ENCODE results near the gene UBE2E2.

UBE2E2 gene

GRCh38 chr3:23567917-23568316 is 364.8 kb downstream of the UBE2E2 start:
- in situ Hi-C loops (cut with HindIII; ENCODE audit: low sequenced_read_pairs), result no loop called here

- in situ Hi-C loops (cut with HindIII; ENCODE audit: low sequenced_read_pairs), result no loop called here
Observed at GRCh38 chr3:23573827-23574226, 370.7 kb downstream of the UBE2E2 start.

- in situ Hi-C loops (cut with HindIII; ENCODE audit: low sequenced_read_pairs), result no loop called here
Observed at GRCh38 chr3:23574822-23575315, 371.7 kb downstream of the UBE2E2 start.

DNA sequence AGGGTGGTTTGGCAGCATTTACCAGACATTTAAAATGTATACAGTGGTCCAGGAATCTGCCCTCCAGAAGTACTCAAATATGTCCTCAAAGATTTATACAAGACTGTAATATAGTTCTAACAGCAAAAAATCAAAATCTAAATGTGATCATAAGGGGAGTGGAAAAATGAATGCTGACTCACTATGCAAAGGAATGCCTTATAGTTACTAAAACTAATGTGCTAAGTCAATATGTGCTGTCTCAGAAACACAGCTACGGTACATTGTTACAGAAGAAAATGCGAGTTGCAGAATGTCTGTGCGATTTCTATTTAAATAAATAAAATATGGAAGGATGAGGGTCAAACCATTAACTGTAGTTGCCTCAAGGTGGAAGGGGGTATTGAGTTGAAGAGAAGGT is 372.6 kb downstream of the UBE2E2 start:
- in situ Hi-C loops (cut with HindIII; ENCODE audit: low sequenced_read_pairs), result no loop called here

- in situ Hi-C loops (cut with HindIII; ENCODE audit: low sequenced_read_pairs), result no loop called here
Observed at GRCh38 chr3:23576379-23576959, 373.3 kb downstream of the UBE2E2 start.

DNA sequence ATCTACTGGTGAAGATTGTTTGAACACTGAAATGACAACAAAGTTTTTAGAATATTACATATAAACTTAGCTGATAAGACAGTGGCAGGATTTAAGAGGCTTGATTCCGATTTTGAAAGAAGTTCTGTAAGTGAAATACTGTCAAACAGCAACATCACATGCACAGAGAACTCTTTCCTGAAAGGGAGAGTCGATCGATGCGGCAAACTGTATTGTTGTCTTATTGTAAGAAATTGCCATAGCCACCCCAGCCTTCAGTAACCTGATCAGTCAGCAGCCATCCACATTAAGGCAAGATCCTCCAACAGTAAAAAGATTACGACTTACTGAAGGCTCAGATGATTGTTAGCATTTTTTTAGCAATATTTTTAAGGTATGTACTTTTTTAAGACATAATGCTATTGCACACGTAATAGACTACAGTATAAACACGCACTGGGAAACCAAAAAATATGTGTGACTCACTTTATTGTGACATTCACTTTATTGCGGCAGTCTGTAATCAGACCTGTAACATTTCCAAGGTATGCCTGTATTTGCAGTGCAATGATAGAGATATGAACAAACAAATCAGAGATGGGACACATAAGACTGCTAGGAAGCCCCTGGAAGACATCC is 377.1 kb downstream of the UBE2E2 start:
- in situ Hi-C loops (cut with HindIII; ENCODE audit: low sequenced_read_pairs), result no loop called here

DNA sequence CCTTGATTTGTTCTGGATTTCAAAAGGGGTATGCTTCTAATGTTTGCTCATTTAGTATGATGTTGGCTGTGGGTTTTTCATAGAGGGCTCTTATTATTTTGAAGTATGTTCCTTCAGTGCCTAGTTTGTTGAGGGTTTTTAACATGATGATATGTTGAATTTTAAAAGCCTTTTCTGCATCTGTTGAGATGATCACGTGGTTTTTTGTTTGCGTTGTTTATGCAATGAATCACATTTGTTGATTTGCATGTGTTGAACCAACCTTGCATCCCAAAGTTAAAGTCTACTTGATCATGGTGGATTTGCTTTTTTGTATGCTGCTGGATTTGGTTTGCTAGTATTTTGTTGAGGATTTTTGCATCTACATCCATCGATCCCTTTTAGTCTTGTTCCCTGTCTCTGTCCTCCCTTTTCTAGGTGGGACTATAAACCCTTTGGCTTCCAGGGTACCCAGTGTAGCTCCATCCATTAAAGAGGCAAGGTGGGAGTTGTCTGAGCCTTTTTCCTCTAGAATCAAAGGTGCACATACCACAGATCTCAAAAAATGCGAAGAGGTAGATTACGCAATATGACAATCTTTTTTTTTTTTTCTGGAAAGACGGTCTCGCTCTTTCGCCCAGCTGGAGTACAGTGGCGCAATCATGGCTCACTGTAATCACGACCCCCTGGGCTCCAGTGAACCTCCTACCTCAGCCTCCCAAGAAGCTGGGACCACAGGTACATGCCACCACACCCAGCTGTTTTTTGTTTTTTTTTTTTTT is 381.0 kb downstream of the UBE2E2 start:
- in situ Hi-C loops (cut with HindIII; ENCODE audit: low sequenced_read_pairs), result no loop called here

DNA sequence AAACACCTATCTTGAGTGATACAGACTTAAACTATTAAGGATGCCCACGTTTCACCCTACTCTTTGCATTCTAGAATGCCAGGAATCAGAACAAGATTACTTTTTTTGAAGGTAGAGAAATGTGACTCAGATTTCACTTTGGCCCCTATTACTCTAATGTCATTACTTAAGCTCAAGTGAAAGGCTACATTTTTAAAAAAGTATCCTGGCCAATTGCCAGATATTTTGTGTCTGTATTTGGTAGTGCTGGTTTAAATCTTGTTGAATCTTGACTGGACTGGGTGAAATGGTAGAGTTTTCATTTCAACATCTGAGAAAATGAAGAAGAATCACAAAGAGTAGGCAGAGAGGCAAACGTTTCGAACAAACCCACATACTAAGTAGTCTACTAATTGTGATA is 384.4 kb downstream of the UBE2E2 start:
- in situ Hi-C loops (cut with HindIII; ENCODE audit: low sequenced_read_pairs), result no loop called here

DNA sequence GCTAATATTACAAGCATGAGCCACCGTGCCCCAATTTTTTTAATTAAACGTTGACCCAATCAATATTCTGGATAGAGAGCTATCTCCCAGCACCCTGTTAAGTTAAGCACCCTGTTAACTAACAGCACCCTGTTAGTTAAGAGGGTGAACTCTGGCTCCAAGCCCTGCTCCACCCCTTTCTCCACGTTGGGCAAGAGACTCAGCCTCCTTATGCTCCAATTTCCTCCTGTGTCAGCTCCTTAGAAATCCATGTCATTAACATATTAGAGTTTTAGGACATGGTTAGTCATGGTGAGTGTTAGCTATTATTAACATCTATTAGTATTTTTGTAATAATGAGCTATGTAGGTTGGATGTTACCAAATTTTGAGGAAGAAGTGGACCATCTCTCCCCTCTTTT is 385.4 kb downstream of the UBE2E2 start:
- in situ Hi-C loops (cut with HindIII; ENCODE audit: low sequenced_read_pairs), result no loop called here

GRCh38 chr3:23589602-23590001 is 386.5 kb downstream of the UBE2E2 start:
- in situ Hi-C loops (cut with HindIII; ENCODE audit: low sequenced_read_pairs), result no loop called here

DNA sequence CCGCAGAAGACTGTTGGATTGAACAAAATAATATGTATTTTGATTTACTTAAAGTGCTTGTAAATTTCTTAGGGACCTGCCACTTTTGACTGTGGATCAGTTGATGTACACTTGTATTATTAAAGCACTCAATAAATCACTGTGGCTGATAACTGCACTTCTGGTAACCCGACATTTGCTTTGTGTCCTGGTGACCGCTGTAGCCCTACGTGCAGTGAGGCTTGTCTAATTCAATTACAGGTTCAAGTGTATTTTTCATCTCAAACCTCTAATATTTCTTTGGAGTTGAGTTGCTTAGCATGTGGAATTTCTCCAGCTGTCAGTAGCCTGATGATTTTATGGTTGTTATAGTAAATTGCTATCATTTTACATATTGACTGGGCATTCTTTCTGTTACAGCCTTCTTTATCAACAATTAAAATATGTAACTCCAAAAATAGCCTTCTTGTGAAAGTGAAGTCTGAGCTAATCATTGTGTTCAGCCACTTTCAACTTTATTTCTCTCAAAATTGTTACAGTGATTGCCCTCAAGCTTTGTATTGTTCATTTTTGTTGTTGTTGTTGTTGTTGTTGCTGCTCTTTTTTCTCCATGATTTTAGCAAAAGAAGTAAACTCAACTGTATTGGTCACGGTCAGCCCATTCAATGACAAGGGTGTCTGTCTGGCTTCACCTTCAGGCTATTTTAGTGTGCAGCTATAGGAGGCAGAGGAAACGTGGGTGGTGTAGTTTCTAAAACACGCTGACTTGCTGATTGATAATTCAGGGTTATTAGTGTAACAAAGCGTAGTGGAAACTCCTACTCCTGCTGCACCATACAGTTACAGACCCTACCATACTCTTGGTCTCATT is 387.5 kb downstream of the UBE2E2 start:
- in situ Hi-C loops (cut with HindIII; ENCODE audit: low sequenced_read_pairs), result no loop called here

DNA sequence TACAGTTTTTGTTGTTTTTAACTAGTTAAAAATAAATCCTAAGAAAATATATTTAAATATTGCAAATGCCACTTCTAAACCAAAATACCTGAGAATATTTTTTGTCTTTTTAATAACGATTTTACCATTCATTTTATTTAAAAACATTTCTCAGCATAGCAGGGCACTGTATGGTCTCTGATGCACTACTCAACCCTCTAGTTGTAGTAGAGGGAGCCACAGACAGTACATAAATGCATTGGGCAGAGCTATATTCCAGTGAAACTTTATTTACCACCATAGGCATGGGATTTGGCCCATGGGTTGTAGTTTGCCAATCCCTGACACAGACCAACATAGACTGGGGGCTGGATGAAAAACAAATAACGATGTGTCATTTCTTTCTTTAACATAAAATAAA is 388.2 kb downstream of the UBE2E2 start:
- in situ Hi-C loops (cut with HindIII; ENCODE audit: low sequenced_read_pairs), result no loop called here

DNA sequence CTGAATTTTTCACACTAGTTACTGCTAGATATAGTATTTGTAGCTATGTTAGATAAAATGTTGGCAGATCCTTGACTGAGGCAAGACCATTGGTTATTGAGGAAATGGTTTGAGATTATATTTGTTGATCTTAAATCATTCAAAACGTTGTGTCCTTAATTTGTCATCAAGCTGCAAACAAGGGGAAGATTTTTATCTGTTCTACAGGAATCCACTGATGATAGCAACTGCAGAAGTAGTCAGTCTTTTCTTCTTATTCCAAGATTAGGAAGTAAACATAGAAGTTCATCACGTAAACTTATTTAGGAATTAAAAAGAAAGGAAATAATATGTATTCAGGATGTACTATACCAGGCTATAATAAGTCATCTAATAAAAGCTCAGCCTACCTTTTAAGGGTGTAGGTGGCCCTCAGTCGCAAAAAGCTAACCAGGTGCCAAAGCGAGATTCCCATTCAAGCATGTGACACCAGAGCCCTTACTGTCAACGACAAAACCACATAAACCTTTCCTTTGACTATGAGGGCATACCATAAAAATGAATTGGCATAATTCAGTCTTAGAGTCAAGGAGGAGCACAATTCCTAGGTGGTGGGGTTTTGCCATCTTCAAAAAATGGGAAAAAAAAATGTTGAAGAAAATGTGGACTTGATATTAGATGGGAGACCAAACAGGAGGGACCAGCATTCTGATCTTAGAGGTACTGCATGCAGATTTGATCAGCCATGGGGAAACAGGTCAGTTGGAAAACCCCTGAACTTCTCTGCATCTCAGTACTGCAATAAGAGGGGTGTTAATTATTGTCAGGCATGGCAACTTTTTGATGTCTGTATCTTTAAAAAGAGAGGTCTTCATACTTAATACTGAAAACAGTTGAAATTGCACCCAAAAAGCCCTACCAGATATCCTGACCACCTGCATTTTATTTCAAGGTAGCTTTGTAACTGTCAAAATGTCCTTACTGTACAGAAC is 390.1 kb downstream of the UBE2E2 start:
- in situ Hi-C loops (cut with HindIII; ENCODE audit: low sequenced_read_pairs), result no loop called here

GRCh38 chr3:23594066-23594465 is 390.9 kb downstream of the UBE2E2 start:
- in situ Hi-C loops (cut with HindIII; ENCODE audit: low sequenced_read_pairs), result no loop called here

GRCh38 chr3:23594894-23595670 is 392.0 kb downstream of the UBE2E2 start:
- in situ Hi-C loops (cut with HindIII; ENCODE audit: low sequenced_read_pairs), result no loop called here

DNA sequence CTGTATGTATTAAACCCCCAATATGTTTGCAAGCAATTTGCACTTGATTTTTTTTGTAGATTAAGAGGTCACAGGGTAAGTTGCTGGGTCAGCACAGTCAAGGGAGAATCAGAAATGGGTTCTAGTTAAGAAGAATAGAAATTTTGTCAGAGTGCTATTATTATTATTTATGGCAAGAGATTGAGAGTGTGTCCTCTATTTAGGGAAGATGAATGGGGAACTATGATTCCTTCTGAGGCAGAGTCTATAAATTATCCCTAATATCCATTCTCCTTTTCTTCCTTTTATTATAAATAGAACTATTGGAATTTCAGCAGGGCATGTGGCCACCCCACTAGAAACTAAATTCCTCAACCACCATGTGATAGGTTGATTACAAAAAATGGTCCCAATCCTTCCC is 392.7 kb downstream of the UBE2E2 start:
- in situ Hi-C loops (cut with HindIII; ENCODE audit: low sequenced_read_pairs), result no loop called here

- in situ Hi-C loops (cut with HindIII; ENCODE audit: low sequenced_read_pairs), result no loop called here
Observed at GRCh38 chr3:23600167-23600871, 397.2 kb downstream of the UBE2E2 start.

- in situ Hi-C loops (cut with HindIII; ENCODE audit: low sequenced_read_pairs), result no loop called here
Observed at GRCh38 chr3:23601091-23601822, 398.1 kb downstream of the UBE2E2 start.

Data from DLD1 (cell line).